Muscle of arm (tissue), 12 donors: ENCODE data around the gene RGPD8. TPM values are rescaled to one million over a fixed set of nuclear protein-coding genes. Genes with fewer than 3 reads are reported as not detected.

Source experiments
- DNase-seq: peaks from one replicate; pipeline ENCODE4 v3.0.0-alpha.2; 2013
- polyA plus RNA-seq, 12 donors: library from polyadenylated mRNA; unstranded; fragments of 120-200 nt; gene quantifications; one replicate each; pipeline ENCODE4 v1.2.1, GENCODE V29; 2013; ENCODE audit not compliant: insufficient read length in 12 of 12

The RGPD8 gene
- polyA plus RNA-seq, 12 donors, result 2.2 to 8.1 (median 3.5) TPM; not detected in 1

DNA sequence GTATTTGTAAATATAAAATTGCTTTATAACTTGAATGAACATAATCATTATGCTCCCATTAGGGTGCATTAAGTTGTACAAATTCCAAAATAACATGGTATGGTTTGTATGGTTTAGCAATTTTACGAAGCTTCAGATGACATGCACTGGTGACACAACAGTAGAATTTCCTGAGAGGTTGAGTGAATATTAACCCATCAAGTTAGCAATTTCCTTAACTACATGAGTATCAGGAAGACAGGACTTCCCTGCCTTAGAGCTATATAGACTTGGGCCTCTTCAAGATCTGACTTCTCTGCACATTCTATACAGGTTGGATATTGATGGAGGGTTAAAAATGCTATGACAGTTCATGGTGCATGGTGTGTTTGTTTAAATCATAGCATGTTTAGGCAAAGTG lies 97.8 kb downstream of the RGPD8 start:
- no peak for DNase-seq

DNA sequence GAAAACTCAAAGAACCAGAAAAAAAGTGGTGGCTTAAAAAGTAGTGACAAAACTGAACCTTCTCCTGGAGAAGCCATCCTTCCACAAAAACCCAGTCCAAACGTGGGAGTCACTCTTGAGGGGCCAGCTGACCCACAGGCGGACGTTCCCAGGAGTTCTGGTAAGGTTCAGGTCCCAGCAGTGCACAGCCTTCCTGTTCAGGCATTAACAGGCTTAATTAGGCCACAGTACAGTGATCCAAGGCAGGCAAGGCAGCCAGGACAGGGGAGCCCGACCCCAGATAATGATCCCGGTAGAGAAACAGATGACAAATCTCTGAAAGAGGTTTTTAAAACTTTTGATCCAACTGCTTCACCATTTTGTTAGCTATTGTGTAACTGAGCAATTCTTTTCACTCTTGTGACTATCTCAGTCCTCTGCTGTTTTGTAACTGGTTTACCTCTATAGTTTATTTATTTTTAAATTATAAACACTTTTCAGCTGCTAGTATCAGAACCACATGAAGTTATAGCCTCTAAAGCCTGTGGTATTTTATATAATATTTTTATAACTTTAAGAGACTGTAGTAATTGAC lies 101.2 kb downstream of the RGPD8 start:
- DNase-seq, result no peak

DNA sequence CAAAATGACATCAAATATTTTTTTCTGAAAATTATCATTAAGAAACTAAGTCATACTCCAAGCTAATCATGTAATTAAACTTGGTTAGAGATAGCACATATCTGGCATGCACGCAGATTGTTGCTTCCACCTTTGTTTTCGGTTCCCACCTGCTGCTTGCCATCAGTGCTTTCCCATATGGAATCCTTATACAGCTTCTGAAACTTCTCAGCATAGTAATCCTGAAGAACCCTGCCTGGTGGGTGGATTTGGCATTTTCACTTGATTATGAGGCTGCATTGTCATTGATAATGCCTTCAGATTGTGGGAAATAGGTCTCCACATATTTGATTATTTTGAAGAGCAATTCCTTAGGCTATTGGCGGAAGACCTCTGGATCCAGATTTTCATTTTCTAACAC lies 110.5 kb downstream of the RGPD8 start:
- no peak for DNase-seq

DNA sequence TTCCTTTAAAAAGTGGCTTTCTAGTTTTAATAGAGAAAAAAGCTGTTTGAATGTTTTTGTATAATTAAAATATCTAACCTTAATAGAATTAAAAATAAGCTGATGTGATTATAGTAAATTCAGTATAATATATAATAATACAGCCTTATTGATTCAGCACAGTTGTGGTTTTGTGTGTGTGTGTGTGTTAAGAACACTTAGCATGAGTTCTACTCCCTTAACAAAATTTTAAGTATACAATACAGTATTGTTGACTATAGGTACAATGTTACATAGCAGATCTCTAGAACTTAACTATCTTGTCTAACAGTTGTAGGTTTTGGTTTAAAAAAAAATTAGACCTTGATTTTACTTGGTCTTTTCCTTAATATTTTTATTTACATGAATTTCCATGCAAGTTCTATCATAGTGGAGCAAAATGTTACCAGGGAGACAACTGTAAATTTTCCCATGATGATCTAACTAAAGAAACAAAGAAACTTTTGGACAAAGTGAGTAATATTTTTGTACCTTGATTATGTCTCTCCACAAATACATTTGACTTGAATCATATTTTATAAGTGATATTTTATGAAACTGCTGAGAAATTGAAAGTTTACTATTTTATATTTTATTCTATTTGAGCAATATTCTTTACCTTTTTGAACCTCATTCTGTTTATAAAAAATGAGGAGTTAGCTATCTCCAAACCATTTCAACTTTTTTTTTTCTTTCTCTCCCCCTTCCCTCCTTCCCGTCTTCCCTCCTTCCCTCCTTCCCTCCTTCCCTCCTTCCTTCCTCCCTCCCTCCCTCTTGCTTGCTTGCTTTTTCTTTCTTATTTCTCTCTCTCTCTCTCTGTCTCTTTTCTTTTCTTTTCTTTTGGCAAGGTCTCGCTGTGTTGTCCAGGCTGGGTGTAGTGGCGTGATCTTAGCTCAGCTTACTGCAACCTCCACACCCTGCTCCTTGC lies 111.8 kb downstream of the RGPD8 start:
- DNase-seq, result no peak

Other genes starting within 250 kb of the RGPD8 start
- gene ZC3H8, start 178.6 kb downstream of the RGPD8 start, polyA plus RNA-seq, result 10 to 100 TPM in 11 of 12 donors, not detected in 1; 10.2 to 27.1 (median 16.9) TPM
- 10 to 100 TPM in 1 of 12 donors, 1 to 10 TPM in 10, not detected in 1; 5.1 to 11.5 (median 6.9) TPM for gene ZC3H6, start 158.0 kb downstream of the RGPD8 start, polyA plus RNA-seq
- 10 to 100 TPM in 11 of 12 donors, not detected in 1; 26.2 to 46.7 (median 42.0) TPM for gene TTL, start 48.5 kb upstream of the RGPD8 start, polyA plus RNA-seq
- gene POLR1B, start 108.8 kb upstream of the RGPD8 start, polyA plus RNA-seq, result 10 to 100 TPM in 10 of 12 donors, 1 to 10 TPM in 1, not detected in 1; 9.9 to 17.7 (median 14.8) TPM
- 10 to 100 TPM in 11 of 12 donors, not detected in 1; 18.1 to 56.7 (median 23.9) TPM for gene CHCHD5, start 151.0 kb upstream of the RGPD8 start, polyA plus RNA-seq
- 10 to 100 TPM in 11 of 12 donors, not detected in 1; 17.4 to 31.1 (median 24.8) TPM for gene SLC20A1, start 212.3 kb upstream of the RGPD8 start, polyA plus RNA-seq